Mucosa of gallbladder (tissue), 1 donor: ENCODE measurements around the gene LRP1. TPM values are rescaled to one million over a fixed set of nuclear protein-coding genes. Genes with fewer than 3 reads are reported as not detected.
A peak's percentile ranks its signal among the peaks of the same experiment; 100 is the strongest.

Experiments used
- DNase-seq: peaks from one replicate; pipeline ENCODE4 v3.0.0-alpha.2; 2020; ENCODE audit warnings: low spot score
- total RNA-seq: library from RNA; stranded (reverse); gene quantifications from one replicate; pipeline ENCODE4 v1.2.1, GENCODE V29; 2021
- donor health status: DM: no; HTN: no; CAD: no.

Gene LRP1
- total RNA-seq, 1 donor from 2014 or later, result 241 TPM

DNA sequence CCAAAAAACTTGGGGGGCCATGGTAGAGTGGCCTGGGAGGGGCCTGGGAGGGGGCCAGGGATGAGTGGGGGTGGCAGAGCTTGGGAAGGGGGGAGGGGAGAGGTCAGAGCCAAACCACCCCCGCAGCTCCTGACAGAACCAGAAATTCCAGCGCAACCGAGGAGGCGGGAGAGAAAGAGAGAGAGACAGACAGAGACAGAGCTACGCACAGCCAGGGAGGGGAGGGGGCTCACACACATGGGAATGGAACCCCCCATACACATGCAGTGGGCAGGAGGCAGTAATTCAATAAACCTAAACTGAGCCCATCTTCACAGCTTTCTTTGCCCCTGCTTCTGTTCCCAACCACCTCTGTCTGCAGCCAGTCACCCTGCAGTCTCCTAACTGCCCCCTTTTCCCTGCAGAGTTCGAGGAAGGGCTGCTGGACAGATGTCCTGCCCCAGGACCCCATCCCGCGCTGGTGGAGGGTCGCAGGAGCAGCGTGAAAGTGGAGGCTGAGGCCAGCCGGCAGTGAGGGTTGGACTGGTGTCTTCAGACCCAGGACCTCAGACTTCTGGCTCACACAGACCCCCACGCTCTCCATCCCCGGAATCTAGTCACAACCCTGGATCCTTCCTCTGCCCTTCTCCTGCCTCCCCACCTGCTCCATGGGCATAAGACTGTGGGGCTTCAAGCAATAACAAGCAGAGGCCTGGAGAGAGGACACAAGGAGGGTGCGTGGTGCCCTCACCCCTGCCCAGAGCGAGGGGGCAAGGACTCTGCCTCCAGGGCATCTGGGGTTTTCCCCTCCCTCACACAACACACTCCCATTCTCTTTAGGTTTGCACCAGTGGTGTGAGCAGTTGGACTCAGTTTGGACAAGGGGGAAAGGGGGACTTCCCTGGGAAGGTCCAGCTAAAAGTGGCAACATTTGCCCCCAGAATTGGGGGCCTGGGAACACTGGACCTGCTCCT lies 33.8 kb upstream of the LRP1 start:
- no peak for DNase-seq

DNA sequence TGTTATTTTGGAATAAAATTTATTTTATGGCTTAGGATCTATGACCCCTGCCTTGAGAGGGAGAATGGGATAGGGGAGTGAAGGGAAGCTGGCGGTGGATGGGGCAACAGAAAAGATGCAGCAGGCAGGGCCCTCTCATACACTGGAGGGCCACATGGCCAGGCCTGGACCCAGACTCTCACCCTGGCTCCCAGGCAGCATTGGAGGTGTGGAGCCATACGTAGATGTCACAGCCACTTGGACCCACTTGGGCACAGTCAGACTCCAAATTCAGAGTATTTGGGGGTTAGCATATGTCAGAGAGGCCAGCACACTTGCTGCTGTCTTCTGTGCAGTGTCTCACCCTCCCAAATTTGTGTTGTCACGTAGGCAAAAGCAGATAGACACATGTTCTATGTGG lies 32.8 kb upstream of the LRP1 start:
- DNase-seq, result no peak

DNA sequence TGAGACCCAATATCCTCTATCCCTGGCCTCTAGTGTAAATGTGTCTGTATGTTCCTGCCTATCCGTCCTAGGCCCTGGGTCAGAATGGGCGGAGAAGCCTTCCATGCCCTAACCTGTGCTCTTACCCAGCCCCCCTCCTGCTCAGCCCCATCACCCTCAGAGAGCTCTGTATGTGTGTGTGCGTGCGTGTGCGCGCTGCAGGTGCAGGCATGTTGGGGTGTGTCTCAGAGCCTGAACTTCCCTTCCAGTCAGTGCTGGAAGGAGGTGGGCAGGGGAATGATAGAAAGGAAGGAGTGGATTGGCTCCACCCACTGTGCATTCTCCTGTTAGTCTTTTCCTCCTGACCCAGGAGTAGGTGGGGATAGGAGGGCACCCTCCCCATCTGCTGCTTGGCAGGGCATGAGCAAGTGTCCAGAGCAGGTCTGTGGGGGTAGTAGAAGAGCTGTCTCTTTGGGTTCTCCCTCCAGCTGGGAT lies 32.1 kb upstream of the LRP1 start:
- DNase-seq, result no peak

DNA sequence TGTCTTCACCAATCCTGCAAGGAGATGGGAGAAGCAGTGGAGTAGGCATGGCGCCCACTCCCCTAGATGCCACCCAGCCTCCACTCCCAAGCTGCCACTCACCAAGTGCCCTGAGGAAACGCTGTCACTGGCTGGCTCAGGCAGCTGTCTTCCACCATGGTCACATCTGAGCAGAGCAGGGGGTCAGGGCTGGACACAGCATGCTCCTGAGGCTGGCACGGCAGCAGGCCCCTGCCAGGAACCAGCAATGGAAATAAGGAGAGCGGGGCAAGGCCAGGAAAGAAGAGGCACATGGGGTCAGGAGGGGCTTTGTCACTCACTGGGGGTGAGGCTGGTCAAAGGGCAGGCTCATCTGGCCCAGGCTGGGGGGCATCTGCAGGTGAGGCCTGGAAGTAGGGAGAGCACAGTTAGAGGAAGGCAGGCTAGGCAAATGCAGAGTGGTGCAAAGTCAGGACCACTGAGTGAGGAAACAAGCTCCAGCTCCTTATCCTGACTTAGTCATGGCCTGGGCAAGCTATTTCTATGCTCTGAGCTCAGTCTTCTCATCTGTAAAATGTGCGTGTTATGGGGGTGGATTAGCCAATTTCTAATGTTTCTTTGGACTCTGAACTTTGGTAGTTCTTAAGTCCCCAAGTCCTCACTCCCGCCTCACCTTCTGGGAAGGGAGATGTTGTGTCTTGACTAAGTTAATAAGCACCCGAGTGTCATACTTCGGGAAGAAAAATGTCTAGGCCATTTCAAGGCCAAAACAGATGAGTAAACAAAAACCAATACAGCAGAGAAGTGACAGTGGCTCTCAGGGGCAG lies 31.3 kb upstream of the LRP1 start:
- no peak for DNase-seq

DNA sequence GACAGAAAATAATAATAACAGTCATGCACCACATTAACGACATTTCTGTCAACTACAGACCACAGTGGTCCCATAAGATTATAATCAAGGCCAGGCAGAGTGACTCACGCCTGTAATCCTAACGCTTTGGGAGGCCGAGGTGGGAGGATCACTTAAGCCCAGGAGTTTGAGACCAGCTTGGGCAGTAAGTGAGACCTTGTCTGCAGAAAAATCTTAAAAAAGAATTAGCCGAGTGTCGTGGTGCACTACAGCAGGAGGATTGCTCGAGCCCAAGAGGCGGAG lies 30.8 kb upstream of the LRP1 start:
- no peak for DNase-seq

DNA sequence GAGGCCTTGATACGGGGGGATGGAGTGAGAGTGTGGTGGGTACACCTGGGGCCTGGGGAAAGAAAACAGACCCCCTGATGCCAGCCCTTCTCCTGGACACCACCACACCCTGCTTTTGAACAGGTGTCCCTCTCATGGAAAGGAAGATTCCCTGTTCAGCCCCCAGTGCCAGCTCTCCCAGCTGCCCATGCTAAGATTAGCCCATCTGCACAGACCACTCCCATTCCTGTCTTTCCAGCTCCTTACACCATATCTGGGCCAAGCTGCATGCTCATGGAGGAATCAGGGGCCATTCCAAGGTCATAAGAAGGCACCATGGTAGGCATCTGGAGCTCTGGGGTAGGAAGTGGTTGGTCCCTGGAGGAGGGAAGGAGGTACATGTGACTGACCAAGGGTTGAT lies 29.7 kb upstream of the LRP1 start:
- no peak for DNase-seq

- DNase-seq, result no peak
These were observed 29.1 kb upstream of the LRP1 start for GRCh38 chr12:57099047-57099714.

GRCh38 chr12:57099766-57100165 lies 28.5 kb upstream of the LRP1 start:
- DNase-seq, result no peak

DNA sequence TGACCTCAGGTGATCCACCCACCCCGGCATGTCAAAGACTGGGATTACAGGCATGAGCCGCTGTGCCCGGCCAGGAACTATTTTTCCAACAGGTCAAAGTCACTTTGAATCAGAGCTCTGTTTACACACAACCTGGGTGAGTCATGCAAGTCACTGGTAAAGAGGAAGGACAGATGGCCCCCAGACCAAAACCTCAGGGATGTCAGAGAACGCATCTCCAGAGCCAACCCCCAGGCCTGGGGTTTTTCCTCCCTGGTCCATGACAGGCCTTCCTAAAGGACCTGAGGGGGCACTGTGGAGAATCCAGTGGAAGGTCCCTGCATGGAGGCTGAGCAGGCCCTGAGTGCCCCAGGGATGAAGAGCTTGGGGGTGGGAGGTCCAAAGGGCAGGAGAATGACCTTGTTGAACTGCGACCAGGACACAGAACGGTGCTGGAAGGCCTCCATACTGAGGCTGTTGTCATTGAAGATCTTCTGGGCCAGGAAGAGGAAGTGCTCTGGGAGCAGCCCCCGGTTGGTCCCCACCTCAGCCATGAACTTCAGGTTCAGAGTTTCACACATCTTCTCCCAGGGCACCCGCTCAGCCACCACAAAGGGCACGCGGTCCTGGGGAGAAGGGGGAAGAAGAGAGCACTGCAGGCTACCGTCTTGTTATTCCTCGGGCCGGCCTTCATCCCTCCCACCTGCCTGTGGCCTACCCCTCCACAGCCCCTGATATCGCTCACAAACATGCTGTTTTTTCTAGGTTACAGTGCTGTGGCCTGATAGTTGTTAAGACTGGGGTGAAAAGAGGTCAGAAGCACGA lies 26.2 kb upstream of the LRP1 start:
- peak; percentile 55 for DNase-seq

DNA sequence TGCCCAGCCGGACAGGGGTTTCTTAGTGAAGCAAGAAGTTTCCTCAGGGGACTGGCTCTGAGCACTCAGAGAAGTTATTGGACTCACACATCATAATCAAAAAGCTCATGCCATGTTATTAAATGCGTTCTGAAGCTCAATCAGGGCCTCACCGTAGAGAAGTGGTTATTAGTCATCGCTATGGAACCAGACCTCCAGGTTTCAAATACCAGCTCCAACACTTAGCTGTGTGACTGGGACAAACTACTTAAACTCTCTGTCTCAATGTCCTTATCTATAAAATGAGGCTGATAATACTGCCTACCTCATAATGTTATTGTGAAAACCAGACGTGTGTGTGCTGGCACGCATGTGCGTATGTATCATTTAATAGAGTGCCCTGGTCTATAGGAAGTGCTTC lies 24.4 kb upstream of the LRP1 start:
- DNase-seq, result no peak

- no peak for DNase-seq
These were observed 23.9 kb upstream of the LRP1 start for GRCh38 chr12:57104292-57104910.

- no peak for DNase-seq
These were observed 23.1 kb upstream of the LRP1 start for GRCh38 chr12:57105011-57105753.

DNA sequence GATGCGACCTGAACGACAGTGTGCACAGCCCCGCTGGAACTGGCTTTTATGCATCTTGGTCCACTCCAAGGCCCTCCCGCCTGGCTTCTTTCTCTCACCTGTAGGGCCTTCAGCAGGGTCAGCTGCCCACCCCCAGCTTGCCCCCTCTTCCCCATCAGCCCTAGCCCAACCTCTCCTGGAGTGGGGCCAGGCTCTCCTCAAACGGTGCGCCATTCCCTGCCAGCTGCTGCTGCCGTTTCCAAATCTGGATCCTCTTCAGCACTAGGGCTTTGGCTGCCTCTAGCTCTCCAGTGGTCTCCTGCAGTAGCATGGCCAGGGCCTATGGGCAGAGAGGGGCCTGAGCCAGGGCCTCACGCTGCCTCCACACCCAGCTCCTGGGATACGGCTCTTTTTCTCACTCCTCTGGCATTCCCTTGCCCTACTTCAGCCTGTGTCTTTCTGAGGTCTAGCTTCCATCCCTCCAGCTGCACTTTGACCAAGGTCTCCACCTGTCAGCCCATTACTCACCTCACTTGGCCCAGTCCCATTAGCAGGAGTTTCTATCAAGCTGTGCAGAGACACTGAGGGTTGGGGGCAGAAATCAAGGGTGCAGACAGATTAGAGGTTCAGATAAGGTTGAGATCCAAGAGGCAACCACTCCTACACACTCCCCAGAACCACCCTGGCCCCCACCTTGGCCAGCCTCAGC lies 22.1 kb upstream of the LRP1 start:
- no peak for DNase-seq

GRCh38 chr12:57107456-57108155 lies 20.7 kb upstream of the LRP1 start:
- DNase-seq, result no peak

- no peak for DNase-seq
These were observed 18.8 kb upstream of the LRP1 start for GRCh38 chr12:57109207-57110103.

DNA sequence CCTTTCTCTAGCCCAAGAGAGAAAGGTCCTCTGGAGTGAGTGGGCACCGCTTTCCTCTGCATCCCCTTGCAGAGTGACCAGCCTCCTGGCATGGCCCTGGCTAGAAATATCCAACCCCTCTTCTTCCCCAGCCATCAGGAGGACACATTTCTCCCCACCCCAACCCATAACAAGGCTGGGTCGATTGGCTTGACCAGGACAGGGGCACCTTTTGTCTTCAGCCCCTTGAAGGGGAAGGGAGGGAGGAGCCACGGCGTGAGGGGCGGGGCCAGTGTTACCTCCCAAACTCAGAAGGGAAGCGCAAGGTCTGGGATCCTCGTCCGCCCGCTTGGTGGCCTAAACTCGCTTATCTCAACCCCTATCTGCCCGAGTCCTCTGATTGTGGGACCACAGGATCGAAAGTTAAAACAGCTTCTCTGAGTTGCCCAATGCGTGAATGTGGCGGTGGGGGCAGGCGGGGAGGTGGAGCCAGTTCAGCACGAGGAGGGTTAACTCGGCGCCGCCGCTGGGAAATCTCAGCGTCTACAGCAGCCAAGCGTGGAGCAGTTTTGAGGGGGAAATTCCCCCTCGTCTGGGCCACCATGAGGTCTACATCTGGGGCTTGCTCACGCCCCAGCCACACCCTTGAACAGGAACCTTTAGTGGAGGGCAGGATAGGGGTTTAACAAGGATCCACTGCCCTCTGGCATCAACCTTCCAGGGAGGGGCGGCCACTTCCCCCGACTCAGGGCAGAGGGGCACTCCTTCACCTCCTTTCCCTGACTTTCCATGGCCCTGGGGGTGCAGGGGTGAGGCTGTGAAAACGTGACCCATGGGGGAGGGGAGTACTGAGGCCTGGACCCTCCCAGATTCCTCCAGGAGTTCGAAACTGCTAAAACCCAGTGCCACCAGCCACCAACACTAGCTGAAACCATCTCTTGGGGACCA lies 17.9 kb upstream of the LRP1 start:
- peak; percentile 57 for DNase-seq
